ENCODE data around the gene GOLGA1. TPM values are rescaled to one million over a fixed set of nuclear protein-coding genes. Genes with fewer than 3 reads are reported as not detected.

The GOLGA1 gene
- total RNA-seq, 1 donor = 9.9 TPM

- TF ChIP-seq CTCF (IDR thresholded peaks at IDR 0.05; ENCODE audit: insufficient read depth, low read depth, low read length) = no peak
- no peak overlapping the region for H3K4me3 ChIP-seq (ENCODE audit: low read depth, low read length)
- no peak for DNase-seq (ENCODE audit: low read depth)
Measured at GRCh38 chr9:124954255-124954654, 13.4 kb upstream of the GOLGA1 start.

- DNase-seq (ENCODE audit: low read depth) = no peak
- TF ChIP-seq CTCF (IDR thresholded peaks at IDR 0.05; ENCODE audit: insufficient read depth, low read depth, low read length) = no peak
- H3K4me3 ChIP-seq (ENCODE audit: low read depth, low read length) = no peak overlapping the region
Measured at GRCh38 chr9:124950050-124950718, 9.3 kb upstream of the GOLGA1 start.

GRCh38 chr9:124949387-124949786 is 8.5 kb upstream of the GOLGA1 start:
- no peak for TF ChIP-seq CTCF (IDR thresholded peaks at IDR 0.05; ENCODE audit: insufficient read depth, low read depth, low read length)
- no peak overlapping the region for H3K4me3 ChIP-seq (ENCODE audit: low read depth, low read length)
- DNase-seq (ENCODE audit: low read depth) = no peak

GRCh38 chr9:124947727-124948391 is 7.0 kb upstream of the GOLGA1 start:
- no peak for TF ChIP-seq CTCF (IDR thresholded peaks at IDR 0.05; ENCODE audit: insufficient read depth, low read depth, low read length)
- no peak overlapping the region for H3K4me3 ChIP-seq (ENCODE audit: low read depth, low read length)
- no peak for DNase-seq (ENCODE audit: low read depth)

GRCh38 chr9:124946167-124946566 is 5.3 kb upstream of the GOLGA1 start:
- H3K4me3 ChIP-seq (ENCODE audit: low read depth, low read length) = no peak overlapping the region
- no peak for DNase-seq (ENCODE audit: low read depth)
- no peak for TF ChIP-seq CTCF (IDR thresholded peaks at IDR 0.05; ENCODE audit: insufficient read depth, low read depth, low read length)

- peak; percentile 70 for DNase-seq (ENCODE audit: low read depth)
- H3K4me3 ChIP-seq (ENCODE audit: low read depth, low read length) = peak overlapping the region; percentile 82
- TF ChIP-seq CTCF (IDR thresholded peaks at IDR 0.05; ENCODE audit: insufficient read depth, low read depth, low read length) = no peak
Measured at GRCh38 chr9:124941679-124942561, 1.0 kb upstream of the GOLGA1 start.
